Measurements from ENCODE around the gene DDIAS.

- TF ChIP-seq CTCF (IDR thresholded peaks at IDR 0.05 in 8 of 11, conservative IDR thresholded peaks at IDR 0.05 in 3 of 11) (no peak), POLR2A (IDR thresholded peaks at IDR 0.05) (no peak)
Observed at GRCh38 chr11:82979824-82980223, 78.3 kb downstream of the DDIAS start.
